ENCODE results near the gene ARHGAP24.

ARHGAP24 gene

DNA sequence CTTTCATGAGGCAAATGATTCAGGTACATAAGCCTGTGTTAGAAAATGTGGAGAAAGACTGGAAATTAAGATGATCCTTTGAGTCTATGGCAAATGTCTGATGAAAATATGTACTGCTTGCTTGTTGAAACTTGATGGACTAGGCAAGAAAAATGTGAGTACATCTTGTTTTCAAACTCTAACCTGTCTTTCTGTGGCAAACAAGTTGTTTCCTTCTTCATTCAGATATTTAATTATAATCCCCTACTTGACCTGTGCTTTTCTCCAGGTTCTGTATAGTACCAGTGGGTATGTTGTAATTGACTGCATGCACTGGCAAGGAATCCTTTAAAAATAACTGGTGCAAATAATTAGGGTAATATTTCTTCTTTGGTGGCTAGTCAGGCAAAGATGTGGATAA lies 136.7 kb downstream of the ARHGAP24 start:
- no peak overlapping the region for H3K4me3 ChIP-seq (ENCODE audit: low read depth, low read length)
- TF ChIP-seq, protein P1, sequence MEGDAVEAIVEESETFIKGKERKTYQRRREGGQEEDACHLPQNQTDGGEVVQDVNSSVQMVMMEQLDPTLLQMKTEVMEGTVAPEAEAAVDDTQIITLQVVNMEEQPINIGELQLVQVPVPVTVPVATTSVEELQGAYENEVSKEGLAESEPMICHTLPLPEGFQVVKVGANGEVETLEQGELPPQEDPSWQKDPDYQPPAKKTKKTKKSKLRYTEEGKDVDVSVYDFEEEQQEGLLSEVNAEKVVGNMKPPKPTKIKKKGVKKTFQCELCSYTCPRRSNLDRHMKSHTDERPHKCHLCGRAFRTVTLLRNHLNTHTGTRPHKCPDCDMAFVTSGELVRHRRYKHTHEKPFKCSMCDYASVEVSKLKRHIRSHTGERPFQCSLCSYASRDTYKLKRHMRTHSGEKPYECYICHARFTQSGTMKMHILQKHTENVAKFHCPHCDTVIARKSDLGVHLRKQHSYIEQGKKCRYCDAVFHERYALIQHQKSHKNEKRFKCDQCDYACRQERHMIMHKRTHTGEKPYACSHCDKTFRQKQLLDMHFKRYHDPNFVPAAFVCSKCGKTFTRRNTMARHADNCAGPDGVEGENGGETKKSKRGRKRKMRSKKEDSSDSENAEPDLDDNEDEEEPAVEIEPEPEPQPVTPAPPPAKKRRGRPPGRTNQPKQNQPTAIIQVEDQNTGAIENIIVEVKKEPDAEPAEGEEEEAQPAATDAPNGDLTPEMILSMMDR (IDR thresholded peaks at IDR 0.05; ENCODE audit: low read depth, low read length, missing control alignments): no peak
- in situ Hi-C loops (cut with HindIII; ENCODE audit: low sequenced_read_pairs): no loop called here
- DNase-seq (ENCODE audit: low read depth): no peak

DNA sequence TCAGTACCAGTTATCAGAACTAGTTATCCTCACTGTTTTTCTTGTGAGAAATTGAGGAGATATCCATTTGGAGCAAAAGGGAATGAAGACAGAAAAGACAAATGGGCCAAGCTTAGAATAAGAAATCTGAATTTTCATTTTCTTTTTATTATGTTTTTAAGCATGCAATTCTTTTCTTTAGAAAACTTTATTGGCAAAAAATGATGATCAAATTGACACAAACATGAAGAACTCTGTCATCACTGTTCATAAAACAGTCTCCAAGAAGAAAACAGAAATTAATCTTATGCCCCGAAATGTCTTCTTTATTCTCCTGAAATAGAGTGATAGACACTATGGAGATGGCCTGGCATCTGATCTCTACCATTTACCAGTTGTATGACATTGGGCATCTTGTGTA lies 139.0 kb downstream of the ARHGAP24 start:
- no peak for DNase-seq (ENCODE audit: low read depth)
- H3K4me3 ChIP-seq (ENCODE audit: low read depth, low read length): no peak overlapping the region
- in situ Hi-C loops (cut with HindIII; ENCODE audit: low sequenced_read_pairs): no loop called here
- TF ChIP-seq, protein P1 (IDR thresholded peaks at IDR 0.05; ENCODE audit: low read depth, low read length, missing control alignments): no peak

DNA sequence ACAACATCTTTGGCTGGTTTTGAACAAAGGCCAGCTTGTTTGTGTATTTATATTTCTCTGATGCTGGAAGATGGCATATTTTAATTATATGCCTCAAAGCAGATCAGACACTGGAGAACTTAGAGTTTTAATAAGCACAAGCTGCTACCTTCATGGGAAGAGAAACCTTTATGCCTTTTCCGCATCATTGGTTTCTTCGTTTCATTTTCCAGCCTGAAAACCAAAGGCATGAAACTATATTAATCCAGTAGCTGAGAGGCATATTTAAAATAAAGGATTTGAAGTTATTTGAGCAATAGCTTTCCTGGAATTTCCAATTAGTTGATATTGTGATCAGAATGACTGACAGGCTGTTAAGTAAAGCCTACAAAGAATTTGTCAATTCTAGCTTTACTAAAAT lies 141.0 kb downstream of the ARHGAP24 start:
- in situ Hi-C loops (cut with HindIII; ENCODE audit: low sequenced_read_pairs): no loop called here
- H3K4me3 ChIP-seq (ENCODE audit: low read depth, low read length): no peak overlapping the region
- DNase-seq (ENCODE audit: low read depth): no peak
- TF ChIP-seq, protein P1 (IDR thresholded peaks at IDR 0.05; ENCODE audit: low read depth, low read length, missing control alignments): no peak

DNA sequence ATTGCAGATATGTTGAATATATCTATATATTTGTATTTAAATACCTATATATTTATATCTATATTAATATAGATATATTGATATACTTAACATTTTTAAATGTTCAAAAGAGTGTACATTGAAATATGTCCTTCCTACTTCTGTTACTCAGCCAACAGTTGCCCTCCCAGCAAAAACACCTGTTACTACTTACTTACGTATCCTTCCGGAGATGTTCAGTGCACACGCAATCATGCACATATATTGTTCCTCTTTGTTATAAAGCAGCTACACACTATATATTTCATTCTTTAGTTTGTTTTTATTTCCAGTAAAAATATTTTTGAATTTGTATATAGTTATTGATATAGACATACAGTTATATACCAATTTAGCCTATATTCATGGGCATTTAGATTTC lies 142.3 kb downstream of the ARHGAP24 start:
- TF ChIP-seq, protein P1 (IDR thresholded peaks at IDR 0.05; ENCODE audit: low read depth, low read length, missing control alignments): no peak
- in situ Hi-C loops (cut with HindIII; ENCODE audit: low sequenced_read_pairs): no loop called here
- no peak overlapping the region for H3K4me3 ChIP-seq (ENCODE audit: low read depth, low read length)
- no peak for DNase-seq (ENCODE audit: low read depth)

DNA sequence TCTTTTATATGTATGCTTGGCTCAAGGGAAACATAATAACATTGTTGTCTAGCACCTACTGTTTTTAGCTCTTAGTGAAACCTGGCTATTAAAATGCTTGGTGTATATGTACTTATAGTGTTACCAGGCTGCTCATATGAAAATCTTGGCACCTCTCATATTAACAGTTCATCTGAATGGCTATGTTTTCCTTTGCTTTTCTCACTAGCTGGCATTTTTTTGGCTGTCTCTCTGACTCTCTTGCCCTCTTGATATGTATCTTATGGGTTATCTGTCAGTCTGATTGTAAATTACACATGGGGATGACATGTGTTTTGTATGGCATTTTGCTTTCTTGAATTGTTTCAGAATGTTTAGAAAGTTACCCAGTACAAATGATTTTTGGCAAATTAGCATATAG lies 158.0 kb downstream of the ARHGAP24 start:
- in situ Hi-C loops (cut with HindIII; ENCODE audit: low sequenced_read_pairs): no loop called here
- DNase-seq (ENCODE audit: low read depth): no peak
- TF ChIP-seq, protein P1 (IDR thresholded peaks at IDR 0.05; ENCODE audit: low read depth, low read length, missing control alignments): no peak
- H3K4me3 ChIP-seq (ENCODE audit: low read depth, low read length): no peak overlapping the region

DNA sequence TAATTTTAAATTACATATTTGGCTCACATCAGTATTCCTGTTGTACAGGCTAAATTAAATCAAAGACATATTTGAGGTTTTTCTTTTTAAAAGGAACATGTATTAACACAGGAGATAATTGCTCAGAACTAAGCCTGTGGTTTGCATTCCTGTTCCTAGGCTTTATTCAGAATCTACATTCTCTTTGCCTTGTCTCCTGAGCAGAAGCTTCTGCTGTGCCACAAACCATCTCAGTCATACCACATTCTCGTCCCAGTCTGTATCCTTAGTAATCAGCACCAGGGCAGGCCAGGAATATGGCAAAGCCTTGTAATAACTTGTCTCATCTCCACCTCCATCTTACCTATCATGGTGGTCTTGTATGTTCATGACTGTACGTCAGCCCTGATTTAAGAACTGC lies 162.8 kb downstream of the ARHGAP24 start:
- TF ChIP-seq, protein P1 (IDR thresholded peaks at IDR 0.05; ENCODE audit: low read depth, low read length, missing control alignments): no peak
- DNase-seq (ENCODE audit: low read depth): peak; percentile 2
- in situ Hi-C loops (cut with HindIII; ENCODE audit: low sequenced_read_pairs): loop anchor here (5.0 kb wide), 1 partner anchor 105 kb away; no protein-coding TSS in a partner anchor
- H3K4me3 ChIP-seq (ENCODE audit: low read depth, low read length): no peak overlapping the region

DNA sequence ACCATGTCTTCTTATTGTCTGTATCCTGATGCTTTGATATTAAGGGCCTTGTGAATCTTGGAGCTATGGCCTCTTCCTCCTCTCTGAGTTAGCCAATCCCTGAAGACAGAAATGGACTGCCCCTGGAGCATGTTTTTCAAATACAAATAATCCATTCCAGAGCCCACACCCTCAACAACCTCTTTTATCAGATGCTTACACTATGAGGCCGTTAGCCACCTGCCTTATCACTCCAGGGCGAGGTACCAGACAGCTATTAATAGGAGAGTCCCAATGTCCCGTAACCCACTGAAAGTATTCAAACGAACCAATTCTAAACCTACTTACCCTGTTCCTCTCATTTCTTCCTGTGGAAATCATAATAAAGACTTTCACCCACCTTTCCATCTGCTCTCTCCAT lies 165.0 kb downstream of the ARHGAP24 start:
- TF ChIP-seq, protein P1 (IDR thresholded peaks at IDR 0.05; ENCODE audit: low read depth, low read length, missing control alignments): no peak
- H3K4me3 ChIP-seq (ENCODE audit: low read depth, low read length): no peak overlapping the region
- no peak for DNase-seq (ENCODE audit: low read depth)
- in situ Hi-C loops (cut with HindIII; ENCODE audit: low sequenced_read_pairs): loop anchor here (5.0 kb wide), 1 partner anchor 102 kb away; no protein-coding TSS in a partner anchor

Measured in astrocyte of the cerebellum (primary cell).